GM18526 (cell line): ENCODE data around the gene NME7.

Experiments used
- POLR2A ChIP-seq: IDR thresholded peaks from 3 replicates; pipeline ENCODE4 v1.6.1; 2011; ENCODE audit not compliant: insufficient read length; ENCODE audit errors: extremely low read depth

Gene NME7

GRCh38 chr1:169112241-169112640 lies 255.4 kb downstream of the NME7 start:
- no peak for TF ChIP-seq POLR2A

- no peak for TF ChIP-seq POLR2A
These were observed 256.1 kb downstream of the NME7 start for GRCh38 chr1:169111472-169111871.

- TF ChIP-seq POLR2A: no peak
These were observed 256.7 kb downstream of the NME7 start for GRCh38 chr1:169110689-169111447.

GRCh38 chr1:169110236-169110635 lies 257.4 kb downstream of the NME7 start:
- TF ChIP-seq POLR2A: no peak

GRCh38 chr1:169109561-169110134 lies 257.9 kb downstream of the NME7 start:
- no peak for TF ChIP-seq POLR2A

- no peak for TF ChIP-seq POLR2A
These were observed 258.6 kb downstream of the NME7 start for GRCh38 chr1:169108863-169109560.

GRCh38 chr1:169108223-169108622 lies 259.4 kb downstream of the NME7 start:
- peak; percentile 10 for TF ChIP-seq POLR2A

- TF ChIP-seq POLR2A: no peak
These were observed 259.9 kb downstream of the NME7 start for GRCh38 chr1:169107603-169108208.

- TF ChIP-seq POLR2A: no peak
These were observed 260.5 kb downstream of the NME7 start for GRCh38 chr1:169106921-169107602.

- peak; percentile 98 for TF ChIP-seq POLR2A
These were observed 261.3 kb downstream of the NME7 start, which contains the start of gene ATP1B1 for GRCh38 chr1:169106095-169106920. Gene ATP1B1, plus strand, starts transcription at chr1:169106690. Its CDS starts 140 bp downstream, at chr1:169106830.

- TF ChIP-seq POLR2A: no peak
These were observed 262.0 kb downstream of the NME7 start for GRCh38 chr1:169105434-169106094.

GRCh38 chr1:169105087-169105433 lies 262.5 kb downstream of the NME7 start:
- TF ChIP-seq POLR2A: no peak

- TF ChIP-seq POLR2A: no peak
These were observed 264.1 kb downstream of the NME7 start for GRCh38 chr1:169103480-169103893.

GRCh38 chr1:169103002-169103401 lies 264.6 kb downstream of the NME7 start:
- TF ChIP-seq POLR2A: no peak
